Measurements from ENCODE around the gene HNF1B.

The HNF1B gene

GRCh38 chr17:37737081-37737480 is 7.8 kb downstream of the HNF1B start:
- no peak for DNase-seq

- DNase-seq, result no peak
Measured at GRCh38 chr17:37736428-37736827, 8.4 kb downstream of the HNF1B start.

GRCh38 chr17:37735165-37735564 is 9.7 kb downstream of the HNF1B start:
- DNase-seq, result no peak

GRCh38 chr17:37732316-37732715 is 12.5 kb downstream of the HNF1B start:
- no peak for DNase-seq

GRCh38 chr17:37731056-37731455 is 13.8 kb downstream of the HNF1B start:
- DNase-seq, result no peak

GRCh38 chr17:37729905-37730304 is 15.0 kb downstream of the HNF1B start:
- no peak for DNase-seq

GRCh38 chr17:37726891-37727675 is 17.8 kb downstream of the HNF1B start:
- DNase-seq, result no peak

- DNase-seq, result no peak
Measured at GRCh38 chr17:37726248-37726647, 18.6 kb downstream of the HNF1B start.

- DNase-seq, result no peak
Measured at GRCh38 chr17:37725601-37726146, 19.2 kb downstream of the HNF1B start.

- DNase-seq, result no peak
Measured at GRCh38 chr17:37725021-37725595, 19.8 kb downstream of the HNF1B start.

- DNase-seq, result no peak
Measured at GRCh38 chr17:37720989-37721388, 23.9 kb downstream of the HNF1B start.

GRCh38 chr17:37719866-37720265 is 25.0 kb downstream of the HNF1B start:
- no peak for DNase-seq

GRCh38 chr17:37718324-37719048 is 26.4 kb downstream of the HNF1B start:
- no peak for DNase-seq

- DNase-seq, result no peak
Measured at GRCh38 chr17:37717627-37718323, 27.1 kb downstream of the HNF1B start.

- no peak for DNase-seq
Measured at GRCh38 chr17:37714897-37715296, 30.0 kb downstream of the HNF1B start.

- DNase-seq, result no peak
Measured at GRCh38 chr17:37713624-37714023, 31.2 kb downstream of the HNF1B start.

GRCh38 chr17:37713028-37713431 is 31.8 kb downstream of the HNF1B start:
- no peak for DNase-seq

- no peak for DNase-seq
Measured at GRCh38 chr17:37711113-37711512, 33.7 kb downstream of the HNF1B start.

- peak in 1 of 56 donors; percentile 3 for DNase-seq
Measured at GRCh38 chr17:37710344-37710886, 34.4 kb downstream of the HNF1B start.

- DNase-seq, result no peak
Measured at GRCh38 chr17:37708616-37709212, 36.1 kb downstream of the HNF1B start.
